Hematopoietic multipotent progenitor cell treated with erythropoietin and hydrocortisone succinate and interleukin-3 and kit ligand, for 15 days (in vitro differentiated cells): ENCODE measurements around the gene CACNA2D1.
"Not testable (repeated sequence)": the region's sequence is repeated elsewhere in the genome, so short reads cannot be mapped to it uniquely, and the experiment has no call there.

Experiments used
- DNase-seq: peaks from one replicate; pipeline ENCODE4 v3.0.0-alpha.2; 2015; ENCODE audit warnings: low spot score

The CACNA2D1 gene

GRCh38 chr7:82167558-82168314 is 275.8 kb downstream of the CACNA2D1 start:
- DNase-seq, result no peak

- DNase-seq, result no peak
Measured at GRCh38 chr7:82166260-82167015, 277.1 kb downstream of the CACNA2D1 start.

- no peak for DNase-seq
Measured at GRCh38 chr7:82164813-82165212, 278.8 kb downstream of the CACNA2D1 start.

GRCh38 chr7:82164410-82164809 is 279.2 kb downstream of the CACNA2D1 start:
- no peak for DNase-seq

- no peak for DNase-seq
Measured at GRCh38 chr7:82163586-82163985, 280.0 kb downstream of the CACNA2D1 start.

- no peak for DNase-seq
Measured at GRCh38 chr7:82162289-82162688, 281.3 kb downstream of the CACNA2D1 start.

- DNase-seq, result no peak
Measured at GRCh38 chr7:82158327-82158726, 285.2 kb downstream of the CACNA2D1 start.

GRCh38 chr7:82156893-82157292 is 286.7 kb downstream of the CACNA2D1 start:
- DNase-seq, result no peak

- no peak for DNase-seq
Measured at GRCh38 chr7:82156168-82156567, 287.4 kb downstream of the CACNA2D1 start.

GRCh38 chr7:82154728-82155127 is 288.8 kb downstream of the CACNA2D1 start:
- no peak for DNase-seq

GRCh38 chr7:82153776-82154175 is 289.8 kb downstream of the CACNA2D1 start:
- no peak for DNase-seq

- no peak for DNase-seq
Measured at GRCh38 chr7:82152858-82153257, 290.7 kb downstream of the CACNA2D1 start.

GRCh38 chr7:82146491-82146890 is 297.1 kb downstream of the CACNA2D1 start:
- no peak for DNase-seq

- DNase-seq, result no peak
Measured at GRCh38 chr7:82142263-82142864, 301.2 kb downstream of the CACNA2D1 start.

GRCh38 chr7:82141427-82141826 is 302.1 kb downstream of the CACNA2D1 start:
- DNase-seq, result no peak

- DNase-seq, result not testable (repeated sequence)
Measured at GRCh38 chr7:82140608-82141007, 303.0 kb downstream of the CACNA2D1 start.

- no peak for DNase-seq
Measured at GRCh38 chr7:82131215-82131614, 312.4 kb downstream of the CACNA2D1 start.

GRCh38 chr7:82129091-82129490 is 314.5 kb downstream of the CACNA2D1 start:
- no peak for DNase-seq

GRCh38 chr7:82128546-82128945 is 315.0 kb downstream of the CACNA2D1 start:
- DNase-seq, result no peak

GRCh38 chr7:82126576-82126975 is 317.0 kb downstream of the CACNA2D1 start:
- no peak for DNase-seq

GRCh38 chr7:82124445-82124844 is 319.1 kb downstream of the CACNA2D1 start:
- no peak for DNase-seq

- DNase-seq, result no peak
Measured at GRCh38 chr7:82122275-82122674, 321.3 kb downstream of the CACNA2D1 start.

- no peak for DNase-seq
Measured at GRCh38 chr7:82114237-82114636, 329.3 kb downstream of the CACNA2D1 start.
